Stimulated activated CD4-positive, alpha-beta T cell treated with anti-CD3 and anti-CD28 coated beads, Interleukin-1b, Interleukin-23, amount 100 ng/mL, for 4 hours (primary cell): ENCODE measurements around the gene SOX1.

Experiments
- DNase-seq, 2 donors: peaks; one replicate each; pipeline ENCODE4 v3.0.0-alpha.2; 2020; ENCODE audit warnings: low read depth in 2 of 2

SOX1 gene

DNA sequence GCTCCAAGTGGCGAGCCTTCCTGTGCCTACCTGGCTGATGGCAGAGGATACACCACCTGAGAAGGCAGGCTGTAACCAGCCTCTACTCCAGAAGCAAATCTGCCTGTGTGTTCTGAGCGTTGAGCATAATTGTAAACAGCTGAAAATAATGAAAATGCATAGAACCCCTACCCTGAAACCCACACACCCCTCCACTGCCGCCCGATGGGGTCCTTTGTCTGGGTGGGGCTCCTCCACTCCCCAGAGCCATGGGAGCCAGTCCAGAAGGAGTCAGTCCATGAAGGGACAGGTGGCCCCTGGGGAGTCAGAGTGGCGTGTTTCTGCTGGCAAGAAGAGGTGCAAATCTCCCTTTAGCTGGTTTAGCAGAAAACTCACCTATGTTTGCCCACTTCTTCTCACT is 8.0 kb upstream of the SOX1 start:
- DNase-seq = no peak

GRCh38 chr13:112059457-112060281 is 7.3 kb upstream of the SOX1 start:
- no peak for DNase-seq

- no peak for DNase-seq
Observed at GRCh38 chr13:112060282-112060830, 6.6 kb upstream of the SOX1 start.

- DNase-seq = no peak
Observed at GRCh38 chr13:112060899-112061366, 6.0 kb upstream of the SOX1 start.

GRCh38 chr13:112061367-112062061 is 5.4 kb upstream of the SOX1 start:
- no peak for DNase-seq

- DNase-seq = no peak
Observed at GRCh38 chr13:112062072-112062567, 4.8 kb upstream of the SOX1 start.

DNA sequence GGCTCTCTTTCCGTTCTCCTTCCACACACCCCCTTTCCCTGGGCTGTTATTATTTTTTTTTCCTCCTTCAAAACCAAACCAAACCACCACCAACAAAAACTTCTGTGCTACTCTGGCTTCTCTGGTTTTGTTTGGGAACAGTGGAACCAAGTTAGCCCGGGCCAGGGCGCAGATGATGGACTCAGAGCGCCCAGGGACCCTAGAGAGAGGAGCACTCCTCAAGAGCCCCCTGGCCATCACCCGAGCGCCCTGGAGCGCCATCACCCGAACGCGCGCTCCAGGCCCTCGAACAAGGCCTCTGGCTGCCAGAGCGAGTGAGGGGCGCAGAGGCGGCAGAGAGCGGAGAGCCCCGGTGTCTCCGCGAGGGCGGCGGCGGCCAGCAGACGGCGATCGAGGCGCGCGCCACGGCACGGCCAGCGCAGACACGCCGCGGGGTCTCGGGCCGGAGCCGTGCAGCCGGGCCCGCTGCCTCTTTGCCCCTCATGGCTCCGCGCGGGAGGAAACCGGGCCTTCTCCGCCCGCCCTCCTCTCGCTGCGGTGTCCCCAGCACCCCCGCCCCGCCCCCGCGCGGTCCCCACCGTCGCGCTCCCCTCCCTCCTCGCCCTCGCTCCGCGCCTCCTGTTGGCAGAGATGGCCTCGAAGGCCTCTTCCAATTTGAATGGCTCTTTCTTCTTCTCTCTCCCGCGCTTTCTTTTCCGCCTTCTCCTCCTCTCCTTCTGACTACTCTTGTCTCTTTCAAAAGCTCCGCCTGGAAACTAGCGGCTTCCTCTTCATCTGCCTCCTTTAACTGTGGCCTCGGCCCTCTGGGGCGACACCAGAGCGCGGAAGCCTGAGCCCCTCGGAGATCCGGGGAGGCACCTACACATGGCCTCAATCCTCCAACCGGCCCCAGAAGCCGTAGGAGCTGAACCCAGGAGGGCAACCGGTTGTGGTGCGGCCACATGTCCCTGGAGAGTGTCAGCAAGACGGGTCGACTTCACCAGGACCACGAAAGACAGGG is 4.1 kb upstream of the SOX1 start:
- no peak for DNase-seq

DNA sequence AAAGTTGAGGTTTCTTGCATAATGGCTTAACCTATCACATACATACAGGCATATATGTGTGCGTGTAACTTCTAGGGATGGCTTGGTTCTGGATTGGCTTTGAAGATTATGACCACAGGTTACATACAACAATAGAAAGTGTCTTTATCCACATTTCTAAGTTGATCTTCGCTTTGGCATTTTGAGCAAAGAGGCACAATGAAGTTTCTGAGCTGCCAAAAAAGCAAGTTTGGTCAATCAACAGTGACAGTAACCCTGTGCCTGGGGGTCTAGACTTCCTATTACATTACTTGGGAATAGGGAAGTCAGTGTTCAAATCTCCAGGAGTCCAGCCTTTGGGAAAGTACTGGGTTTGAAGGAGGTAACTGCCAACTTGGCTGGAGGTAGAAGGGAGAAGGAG is 3.1 kb upstream of the SOX1 start:
- no peak for DNase-seq

DNA sequence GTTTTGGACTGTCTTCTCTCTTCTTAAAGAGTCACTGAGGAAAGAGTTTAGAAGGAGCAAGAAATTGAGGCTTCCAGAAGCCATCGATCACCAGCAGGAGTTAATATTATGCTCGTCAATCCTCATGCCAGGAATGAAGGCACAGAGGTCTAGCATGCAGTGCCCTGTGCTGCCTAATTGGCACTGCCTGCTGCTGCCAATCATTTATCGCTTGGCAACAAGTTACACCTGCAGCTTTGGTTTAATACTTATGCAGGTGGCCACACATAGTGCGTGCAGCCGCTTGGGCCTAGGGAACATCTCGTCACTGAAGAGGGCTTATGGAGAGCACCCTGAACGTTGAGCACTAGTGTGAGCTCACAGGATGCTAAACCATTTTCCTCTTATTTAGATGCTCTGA is 2.7 kb upstream of the SOX1 start:
- no peak for DNase-seq

GRCh38 chr13:112065521-112065866 is 1.5 kb upstream of the SOX1 start:
- no peak for DNase-seq

DNA sequence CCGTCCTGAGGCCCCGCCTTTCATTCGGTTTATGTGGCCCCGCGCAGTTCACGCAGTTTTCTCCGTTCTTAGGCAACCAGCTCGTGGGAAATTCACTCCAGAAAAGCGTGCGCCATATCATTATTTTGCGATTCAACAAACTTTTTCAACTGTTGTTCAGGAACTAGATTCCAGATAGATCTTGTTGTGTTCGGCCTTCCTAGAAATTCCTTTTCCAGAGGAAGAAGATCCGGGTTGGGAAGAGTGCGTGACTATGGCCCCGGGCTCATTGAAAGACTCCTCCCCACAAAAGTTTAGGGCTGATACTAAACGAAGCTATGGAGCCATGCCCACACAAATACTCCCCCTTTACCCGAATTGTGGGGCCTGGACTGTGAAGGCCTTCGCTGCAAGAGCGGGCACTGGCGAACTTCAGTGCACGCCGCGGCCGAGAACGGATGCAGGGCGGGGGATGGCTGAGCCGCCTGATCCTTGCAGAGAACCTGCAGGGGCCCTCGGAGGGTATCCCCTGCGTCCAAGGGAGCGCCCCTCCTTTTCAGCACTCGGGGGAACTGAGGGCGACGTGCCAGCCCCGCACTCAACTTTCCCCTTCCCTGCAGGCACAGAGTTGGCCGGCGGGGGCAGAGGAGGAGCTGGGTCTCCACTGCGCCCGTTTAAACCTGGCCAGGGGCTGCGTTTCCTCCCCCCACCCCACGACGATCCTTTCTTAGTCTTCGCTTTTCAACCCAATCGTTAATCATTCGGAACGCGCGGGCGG is 904 bp upstream of the SOX1 start:
- no peak for DNase-seq

GRCh38 chr13:112066624-112067004 is 335 bp upstream of the SOX1 start:
- peak; percentile 33 to 60 for DNase-seq

- DNase-seq = no peak
Observed at GRCh38 chr13:112067871-112068539, 1.1 kb downstream of the SOX1 start.

DNA sequence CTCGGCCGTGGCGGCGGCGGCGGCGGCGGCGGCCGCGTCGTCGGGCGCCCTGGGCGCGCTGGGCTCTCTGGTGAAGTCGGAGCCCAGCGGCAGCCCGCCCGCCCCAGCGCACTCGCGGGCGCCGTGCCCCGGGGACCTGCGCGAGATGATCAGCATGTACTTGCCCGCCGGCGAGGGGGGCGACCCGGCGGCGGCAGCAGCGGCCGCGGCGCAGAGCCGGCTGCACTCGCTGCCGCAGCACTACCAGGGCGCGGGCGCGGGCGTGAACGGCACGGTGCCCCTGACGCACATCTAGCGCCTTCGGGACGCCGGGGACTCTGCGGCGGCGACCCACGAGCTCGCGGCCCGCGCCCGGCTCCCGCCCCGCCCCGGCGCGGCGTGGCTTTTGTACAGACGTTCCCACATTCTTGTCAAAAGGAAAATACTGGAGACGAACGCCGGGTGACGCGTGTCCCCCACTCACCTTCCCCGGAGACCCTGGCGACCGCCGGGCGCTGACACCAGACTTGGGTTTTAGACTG is 1.7 kb downstream of the SOX1 start:
- no peak for DNase-seq

- DNase-seq = no peak
Observed at GRCh38 chr13:112069061-112069844, 2.3 kb downstream of the SOX1 start.

- DNase-seq = no peak
Observed at GRCh38 chr13:112069845-112070251, 2.9 kb downstream of the SOX1 start.

DNA sequence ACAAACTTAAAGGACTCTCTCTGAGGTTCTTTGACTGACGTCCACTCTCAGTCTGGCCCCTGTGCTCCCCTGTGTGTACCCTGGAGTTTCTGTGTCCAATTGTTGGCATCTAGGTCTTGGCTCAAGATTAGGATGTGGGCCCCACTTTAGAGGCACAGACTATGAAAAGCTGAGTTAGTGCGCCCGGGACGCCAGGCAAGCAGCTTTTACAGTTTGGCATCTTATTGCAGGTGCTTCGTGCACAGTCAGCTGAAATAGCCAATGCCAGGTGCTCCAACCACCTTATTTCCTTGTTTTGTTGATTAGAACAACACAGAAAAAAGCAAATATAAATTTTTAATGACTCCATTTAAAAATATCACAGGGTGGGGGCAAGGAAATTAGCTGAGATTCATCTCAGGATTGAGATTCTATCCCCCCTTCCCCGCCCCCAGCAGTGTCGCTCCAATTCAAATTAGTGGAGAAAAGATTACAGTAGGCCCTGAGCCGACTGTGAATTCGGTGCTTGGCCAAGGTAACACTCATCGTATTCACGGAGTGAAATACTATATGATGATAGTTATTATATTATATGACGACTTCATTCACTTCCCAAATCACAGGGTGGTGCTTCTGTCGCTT is 4.3 kb downstream of the SOX1 start:
- DNase-seq = no peak

DNA sequence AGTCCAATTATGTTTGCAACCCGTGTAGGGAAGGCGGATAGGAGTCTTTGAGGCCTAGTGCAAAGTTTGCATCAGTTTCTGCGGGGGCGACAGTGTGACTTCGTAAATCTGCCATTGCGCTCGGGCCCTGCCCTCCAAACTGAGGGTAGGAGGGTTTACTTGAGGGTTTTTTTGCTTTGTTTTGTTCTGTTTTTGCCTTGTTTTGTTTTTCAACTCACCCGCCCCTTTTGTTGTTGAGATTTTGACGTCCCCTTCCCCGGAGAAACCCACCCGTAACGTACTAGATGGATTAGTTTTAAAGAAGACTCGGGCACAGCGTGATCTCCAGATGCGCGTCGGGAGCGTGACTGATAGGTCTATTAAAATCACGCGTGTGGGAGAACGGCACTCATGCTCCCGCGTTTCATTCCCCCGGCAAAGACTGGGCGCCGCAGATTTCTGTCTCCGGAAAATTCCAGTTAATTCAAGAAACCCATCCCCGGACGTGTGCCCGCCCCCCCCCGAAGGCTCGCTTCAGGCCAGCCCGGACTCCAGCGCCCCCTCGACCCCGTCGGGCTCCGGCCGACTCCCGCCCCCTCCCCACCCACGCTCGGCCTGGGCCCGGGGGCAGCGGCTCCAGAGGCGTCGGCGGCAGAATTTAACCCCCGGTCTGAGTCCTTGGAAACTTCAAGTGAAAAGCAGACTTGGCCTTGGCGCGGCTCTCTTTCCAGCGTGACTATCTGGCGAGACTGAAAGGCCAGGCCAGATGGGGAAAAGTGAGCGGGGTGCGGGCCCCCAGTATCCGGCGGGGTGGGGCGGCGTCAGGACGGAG is 5.0 kb downstream of the SOX1 start:
- no peak for DNase-seq
